H9 (cell line): ENCODE results near the gene BRD1. TPM values are rescaled to one million over a fixed set of nuclear protein-coding genes. Genes with fewer than 3 reads are reported as not detected.

Experiments
- DNase-seq: peaks from one replicate; pipeline ENCODE4 v3.0.0-alpha.2; 2017
- H2AFZ ChIP-seq: one replicate; pipeline ENCODE4 v1.6.1; 2013; ENCODE audit warnings: mild to moderate bottlenecking, low read length, control low read depth, moderate library complexity
- H2AK5ac ChIP-seq: 2 replicates; pipeline ENCODE4 v1.6.1; 2013; ENCODE audit warnings: low read length, control low read depth, mixed read lengths; ENCODE audit not compliant: insufficient read length
- H2BK120ac ChIP-seq: one replicate; pipeline ENCODE4 v1.6.1; 2013; ENCODE audit warnings: low read depth, mild to moderate bottlenecking, low read length, control low read depth, inconsistent platforms; ENCODE audit not compliant: poor library complexity, severe bottlenecking
- H2BK12ac ChIP-seq: 2 replicates; pipeline ENCODE4 v1.6.1; 2013; ENCODE audit warnings: low read length, control low read depth, mixed read lengths, low read depth; ENCODE audit not compliant: insufficient read length
- H2BK15ac ChIP-seq: 2 replicates; pipeline ENCODE4 v1.6.1; 2013; ENCODE audit warnings: low read depth, low read length, control low read depth
- H2BK20ac ChIP-seq: one replicate; pipeline ENCODE4 v1.6.1; 2013; ENCODE audit warnings: low read depth, mild to moderate bottlenecking, low read length, control low read depth, inconsistent platforms; ENCODE audit not compliant: poor library complexity, severe bottlenecking
- H2BK5ac ChIP-seq: 2 replicates; pipeline ENCODE4 v1.6.1; 2013; ENCODE audit warnings: low read length, control low read depth, mixed read lengths; ENCODE audit not compliant: insufficient read length
- H3K14ac ChIP-seq: 2 replicates; pipeline ENCODE4 v1.6.1; 2013; ENCODE audit warnings: low read length, control low read depth; ENCODE audit not compliant: insufficient read depth
- H3K18ac ChIP-seq: 2 replicates; pipeline ENCODE4 v1.6.1; 2013; ENCODE audit warnings: low read depth, mild to moderate bottlenecking, mixed read lengths, low read length, control low read depth; ENCODE audit not compliant: insufficient read length
- H3K23ac ChIP-seq: 2 replicates; pipeline ENCODE4 v1.6.1; 2013; ENCODE audit warnings: low read length, control low read depth, mixed read lengths, low read depth; ENCODE audit not compliant: insufficient read length
- H3K23me2 ChIP-seq: 2 replicates; pipeline ENCODE4 v1.6.1; 2013; ENCODE audit warnings: low read depth, mild to moderate bottlenecking, mixed read lengths, low read length, control low read depth; ENCODE audit not compliant: insufficient read length, poor library complexity, severe bottlenecking
- H3K27ac ChIP-seq: 2 replicates; pipeline ENCODE4 v1.5.1; 2013; ENCODE audit warnings: low read length, control low read depth, mixed read lengths, low read depth; ENCODE audit not compliant: insufficient read length
- H3K27me3 ChIP-seq: 2 replicates; pipeline ENCODE4 v1.6.1; 2013; ENCODE audit warnings: low read length, control low read depth, inconsistent platforms; ENCODE audit not compliant: insufficient read depth
- H3K4ac ChIP-seq: 2 replicates; pipeline ENCODE4 v1.6.1; 2013; ENCODE audit warnings: low read depth, mild to moderate bottlenecking, control low read depth, inconsistent platforms, low read length, moderate library complexity
- H3K4me1 ChIP-seq: 2 replicates; pipeline ENCODE4 v1.6.1; 2013; ENCODE audit warnings: low read length, control low read depth, inconsistent platforms; ENCODE audit not compliant: insufficient read depth
- H3K4me2 ChIP-seq: 2 replicates; pipeline ENCODE4 v1.6.1; 2013; ENCODE audit warnings: low read length, control low read depth, mixed read lengths; ENCODE audit not compliant: insufficient read length, insufficient read depth
- H3K56ac ChIP-seq: 2 replicates; pipeline ENCODE4 v1.6.1; 2013; ENCODE audit warnings: low read depth, mild to moderate bottlenecking, mixed read lengths, low read length, control low read depth; ENCODE audit not compliant: insufficient read length
- H3K79me1 ChIP-seq: 2 replicates; pipeline ENCODE4 v1.6.1; 2013; ENCODE audit warnings: low read depth, mild to moderate bottlenecking, moderate library complexity, low read length, control low read depth, inconsistent platforms; ENCODE audit not compliant: insufficient read depth, poor library complexity, severe bottlenecking
- H3K79me2 ChIP-seq: 2 replicates; pipeline ENCODE4 v1.6.1; 2013; ENCODE audit warnings: low read length, control low read depth, inconsistent platforms; ENCODE audit not compliant: insufficient read depth
- H3K9ac ChIP-seq: 2 replicates; pipeline ENCODE4 v1.6.1; 2013; ENCODE audit warnings: low read length, control low read depth, mixed read lengths; ENCODE audit not compliant: insufficient read length; ENCODE audit errors: extremely low read depth
- H3K9me3 ChIP-seq: one replicate; pipeline ENCODE4 v1.6.1; 2013; ENCODE audit warnings: low read depth, low read length, inconsistent platforms; ENCODE audit not compliant: control insufficient read depth
- H3T11ph ChIP-seq: one replicate; pipeline ENCODE4 v1.6.1; 2013; ENCODE audit warnings: mild to moderate bottlenecking, low read length, control low read depth, inconsistent platforms
- H4K20me1 ChIP-seq: one replicate; pipeline ENCODE4 v1.6.1; 2013; ENCODE audit not compliant: control insufficient read depth, insufficient read length, insufficient read depth
- H4K5ac ChIP-seq: 2 replicates; pipeline ENCODE4 v1.6.1; 2013; ENCODE audit warnings: low read depth, mild to moderate bottlenecking, mixed read lengths, low read length, control low read depth; ENCODE audit not compliant: insufficient read length
- H4K8ac ChIP-seq: replicated peaks from 2 replicates; pipeline ENCODE4 v1.6.1; 2013; ENCODE audit warnings: low read length, control low read depth, mixed read lengths, low read depth; ENCODE audit not compliant: insufficient read length
- H4K91ac ChIP-seq: 2 replicates; pipeline ENCODE4 v1.6.1; 2013; ENCODE audit warnings: low read depth, mild to moderate bottlenecking, moderate library complexity, mixed read lengths, low read length, control low read depth; ENCODE audit not compliant: insufficient read length
- H3K27ac Mint-ChIP-seq, 3 experiments: 2 replicates in 2 of 3; 3 replicates in 1 of 3; pipeline ENCODE4 v1.8.0; 2020 to 2021; ENCODE audit warnings: mixed read lengths in 3 of 3, mild to moderate bottlenecking in 1 of 3, moderate library complexity in 1 of 3
- H3K27me3 Mint-ChIP-seq: 2 replicates; pipeline ENCODE4 v1.8.0; 2021; ENCODE audit warnings: low read depth, mild to moderate bottlenecking, moderate library complexity, mixed read lengths
- H3K36me3 Mint-ChIP-seq, 3 experiments: 2 replicates in 2 of 3; 3 replicates in 1 of 3; pipeline ENCODE4 v1.8.0; 2020 to 2021; ENCODE audit warnings: low read depth in 3 of 3, mixed read lengths in 3 of 3; ENCODE audit not compliant: insufficient read depth in 1 of 3
- H3K4me1 Mint-ChIP-seq, 2 experiments: 2 replicates each; pipeline ENCODE4 v1.8.0; 2020; ENCODE audit warnings: mixed read lengths in 2 of 2
- H3K4me3 Mint-ChIP-seq, 2 experiments: 2 replicates in 1 of 2; 3 replicates in 1 of 2; pipeline ENCODE4 v1.8.0; 2020 to 2021; ENCODE audit warnings: mild to moderate bottlenecking in 2 of 2, mixed read lengths in 2 of 2, moderate library complexity in 1 of 2
- H3K9me3 Mint-ChIP-seq, 2 experiments: 2 replicates in 1 of 2; 3 replicates in 1 of 2; pipeline ENCODE4 v1.8.0; 2020; ENCODE audit warnings: mild to moderate bottlenecking in 2 of 2, mixed read lengths in 2 of 2, moderate library complexity in 1 of 2
- WGBS: extraction: QIAGEN DNeasy Blood & Tissue Kit; methylation state at CpG from one replicate; pipeline ENCODE4 v1.1.7; 2013; ENCODE audit warnings: missing lambda C conversion rate, low lambda C conversion rate, mixed read lengths; ENCODE audit not compliant: insufficient read length; ENCODE audit errors: extremely low coverage; 5-methylcytosine and 5-hydroxymethylcytosine counted together
- total RNA-seq: library from RNA; stranded (reverse); gene quantifications from 2 replicates; pipeline ENCODE4 v1.2.1, GENCODE V29; 2021
- TF ChIP-seq, protein P1 (sequence below): fragments of 200-600 bp; sonication (generic); conservative IDR thresholded peaks from 3 replicates; pipeline ENCODE4 v1.8.0; 2021; ENCODE audit warnings: antibody characterized with exemption, mild to moderate bottlenecking

BRD1 gene
- total RNA-seq, 1 experiment from 2014 or later = 51.3 TPM

GRCh38 chr22:49872347-49872746, 44.7 kb upstream of the BRD1 start:
- Histone ChIP-seq H3K23ac (no peak overlapping the region), H3K4me1 (no peaks in the 10 kb centered on the region), H4K20me1 (no peaks in the 10 kb centered on the region), H2BK5ac (no peak overlapping the region), H2AK5ac (no peak overlapping the region), H3K4ac (no peak overlapping the region), H4K91ac (no peak overlapping the region), H2BK20ac (no peak overlapping the region), H3K14ac (no peak overlapping the region), H3K27ac (no peak overlapping the region), H3K9me3 (peaks cover 4% of the 10 kb centered on the region), H3K56ac (no peak overlapping the region), H4K5ac (no peak overlapping the region), H2BK120ac (no peak overlapping the region), H3K79me1 (peaks cover 19% of the 10 kb centered on the region), H3K79me2 (peaks cover 16% of the 10 kb centered on the region; the same call in 1 of the 2 replicates), H3T11ph (no peak overlapping the region), H3K27me3 (no peaks in the 10 kb centered on the region), H2BK15ac (no peak overlapping the region), H3K23me2 (no peaks in the 10 kb centered on the region), H3K4me2 (no peak overlapping the region), H3K9ac (no peak overlapping the region), H3K18ac (no peak overlapping the region), H2AFZ (no peak overlapping the region), H2BK12ac (no peak overlapping the region), H4K8ac (no peak overlapping the region)
- DNase-seq = no peak
- WGBS = no CpG with 5 or more reads among the region's 7 CpGs
- Mint-ChIP-seq H3K9me3 (peaks cover 28 to 31% of the 10 kb centered on the region in 2 experiments), H3K27me3 (no peaks in the 10 kb centered on the region), H3K4me3 (no peak overlapping the region), H3K27ac (0 out of 7 replicates have a peak overlapping the region, but pooled peaks of 1 of the 3 experiments have one; percentile 23), H3K36me3 (peaks cover 46 to 59% (median 47%) of the 10 kb centered on the region in 3 experiments), H3K4me1 (peaks cover under 1 to 4% of the 10 kb centered on the region in 2 experiments)
- TF ChIP-seq, protein P1, sequence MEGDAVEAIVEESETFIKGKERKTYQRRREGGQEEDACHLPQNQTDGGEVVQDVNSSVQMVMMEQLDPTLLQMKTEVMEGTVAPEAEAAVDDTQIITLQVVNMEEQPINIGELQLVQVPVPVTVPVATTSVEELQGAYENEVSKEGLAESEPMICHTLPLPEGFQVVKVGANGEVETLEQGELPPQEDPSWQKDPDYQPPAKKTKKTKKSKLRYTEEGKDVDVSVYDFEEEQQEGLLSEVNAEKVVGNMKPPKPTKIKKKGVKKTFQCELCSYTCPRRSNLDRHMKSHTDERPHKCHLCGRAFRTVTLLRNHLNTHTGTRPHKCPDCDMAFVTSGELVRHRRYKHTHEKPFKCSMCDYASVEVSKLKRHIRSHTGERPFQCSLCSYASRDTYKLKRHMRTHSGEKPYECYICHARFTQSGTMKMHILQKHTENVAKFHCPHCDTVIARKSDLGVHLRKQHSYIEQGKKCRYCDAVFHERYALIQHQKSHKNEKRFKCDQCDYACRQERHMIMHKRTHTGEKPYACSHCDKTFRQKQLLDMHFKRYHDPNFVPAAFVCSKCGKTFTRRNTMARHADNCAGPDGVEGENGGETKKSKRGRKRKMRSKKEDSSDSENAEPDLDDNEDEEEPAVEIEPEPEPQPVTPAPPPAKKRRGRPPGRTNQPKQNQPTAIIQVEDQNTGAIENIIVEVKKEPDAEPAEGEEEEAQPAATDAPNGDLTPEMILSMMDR = no peak
